ENCODE data around the gene TSPAN13. TPM values are rescaled to one million over a fixed set of nuclear protein-coding genes. Genes with fewer than 3 reads are reported as not detected.

Gene TSPAN13
- total and polyA plus RNA-seq, 2 of the 8 experiments (the other 6 are each of a cell fraction or from before 2014, with no cell fraction given): 15.3 to 28.1 TPM

- H3K36me3 ChIP-seq (ENCODE audit: control insufficient read depth in 2 of 4, insufficient read depth in 4 of 4, low read length in 3 of 4): no peaks in the 10 kb centered on the region; a peak in 1 of 8 replicates
- H3K79me2 ChIP-seq (ENCODE audit: control insufficient read depth in 1 of 2, insufficient read depth in 2 of 2, low read length in 2 of 2): no peaks in the 10 kb centered on the region
- ChIA-PET POLR2A (ENCODE audit: partially characterized antibody) (no interaction called here), CTCF (ENCODE audit: partially characterized antibody) (interaction anchor here (0.7 to 1.1 kb wide), 3 partner anchors 33 to 191 kb away, joined by 3 to 5 read pairs (median 3); no protein-coding TSS in a partner anchor)
- no peak overlapping the region for H3K23ac ChIP-seq (ENCODE audit: insufficient read length)
- no peak overlapping the region for H3K14ac ChIP-seq (ENCODE audit: insufficient read length)
- H3K4ac ChIP-seq (replicated peaks; ENCODE audit: insufficient read length, low read depth, low read length): no peak overlapping the region
- H4K5ac ChIP-seq (ENCODE audit: insufficient read length, low read depth, low read length): no peak overlapping the region
- H2BK12ac ChIP-seq (ENCODE audit: low read depth, low read length): no peak overlapping the region
- no peaks in the 10 kb centered on the region for H3K79me1 ChIP-seq (ENCODE audit: low read depth, low read length)
- H2BK15ac ChIP-seq (ENCODE audit: low read length): no peak overlapping the region
- FAIRE-seq (no peak), DNase-seq (ENCODE audit: low read depth in 1 of 2, low spot score in 2 of 2) (no peak)
- no peaks in the 10 kb centered on the region for H3K4me1 ChIP-seq (replicated peaks in 1 of 4; ENCODE audit: control insufficient read depth in 3 of 4, insufficient read depth in 4 of 4, low read length in 3 of 4)
- no peak overlapping the region for H2AK5ac ChIP-seq (ENCODE audit: low read depth, low read length)
- no peak overlapping the region for H3K56ac ChIP-seq (replicated peaks; ENCODE audit: insufficient read length, low read depth, low read length)
- no peak overlapping the region for H2BK20ac ChIP-seq (ENCODE audit: low read length)
- no peaks in the 10 kb centered on the region for H4K20me1 ChIP-seq (replicated peaks in 1 of 2; ENCODE audit: control insufficient read depth in 1 of 2, insufficient read depth in 2 of 2, low read length in 2 of 2)
- H3K9ac ChIP-seq (replicated peaks in 1 of 4; ENCODE audit: extremely low read depth in 1 of 4, low read depth in 3 of 4, low read length in 3 of 4): no peak overlapping the region
- 90% methylated on average over 10 of the region's 10 CpGs; no CpG with 5 or more reads in 1 of the 2 experiments for WGBS, 2 experiments (ENCODE audit: extremely low coverage in 1 of 2, insufficient coverage in 1 of 2, insufficient read length in 1 of 2, insufficient replicate concordance in 2 of 2, low coverage in 1 of 2, low lambda C conversion rate in 2 of 2, missing lambda C conversion rate in 1 of 2)
- no peaks in the 10 kb centered on the region for H3K27me3 ChIP-seq (replicated peaks in 1 of 4; ENCODE audit: control insufficient read depth in 3 of 4, extremely low read depth in 1 of 4, insufficient read depth in 3 of 4, low read length in 3 of 4)
- H3K18ac ChIP-seq (ENCODE audit: extremely low read depth, low read length): no peak overlapping the region
- no peak overlapping the region for H3K4me2 ChIP-seq (ENCODE audit: insufficient read depth in 1 of 2, low read depth in 2 of 2, low read length in 2 of 2)
- no peak overlapping the region for H2AFZ ChIP-seq (ENCODE audit: low read length)
- H4K91ac ChIP-seq (replicated peaks; ENCODE audit: insufficient read length, low read length): no peak overlapping the region
- H3K9me3 ChIP-seq (ENCODE audit: insufficient read depth in 2 of 2, low read depth in 1 of 2, low read length in 1 of 2): no peaks in the 10 kb centered on the region
- TF ChIP-seq TAF1 (IDR thresholded peaks at IDR 0.05; ENCODE audit: low read depth, low read length): no peak
- TF ChIP-seq SIX5 (IDR thresholded peaks at IDR 0.05; ENCODE audit: low read depth, low read length): no peak
- TF ChIP-seq SUZ12 (IDR thresholded peaks at IDR 0.05; ENCODE audit: low read length): no peak
- H2BK5ac ChIP-seq (ENCODE audit: low read depth, low read length): no peak overlapping the region
- no peak overlapping the region for H2BK120ac ChIP-seq (replicated peaks; ENCODE audit: low read depth, low read length)
- H3K4me3 ChIP-seq (ENCODE audit: extremely low read depth in 1 of 4, insufficient read depth in 2 of 4, low read depth in 3 of 4, low read length in 4 of 4): no peak overlapping the region
- H4K8ac ChIP-seq (ENCODE audit: extremely low read depth, insufficient read depth, low read length): no peak overlapping the region
- no peaks in the 10 kb centered on the region; the same call in 1 of the 2 replicates for H3K23me2 ChIP-seq (ENCODE audit: low read depth, low read length)
- no peak overlapping the region for H3K27ac ChIP-seq (ENCODE audit: low read depth, low read length)
Measured at GRCh38 chr7:16728811-16729210, 24.7 kb upstream of the TSPAN13 start.
